Keratinocyte (primary cell): ENCODE results near the gene SYT15.
"Not testable (repeated sequence)": the region's sequence is repeated elsewhere in the genome, so short reads cannot be mapped to it uniquely, and the experiment has no call there.

Source experiments
- EZH2 ChIP-seq: IDR thresholded peaks from one replicate; pipeline ENCODE4 v1.6.1; 2012; ENCODE audit warnings: inconsistent platforms, mild to moderate bottlenecking, low read length, moderate library complexity
- TF ChIP-seq, protein P1 (sequence below), 3 experiments: IDR thresholded peaks in 1 of 3; conservative IDR thresholded peaks in 1 of 3; optimal IDR thresholded peaks in 1 of 3; 2 replicates in 2 of 3; 3 replicates in 1 of 3; pipeline versions ENCODE3 to v1.5.1; 2011; ENCODE audit warnings: low read length in 3 of 3, mild to moderate bottlenecking in 3 of 3, moderate library complexity in 2 of 3, control low read depth in 1 of 3, inconsistent platforms in 1 of 3; ENCODE audit not compliant: insufficient read depth in 2 of 3; ENCODE audit errors: extremely low read depth in 1 of 3

DNA sequence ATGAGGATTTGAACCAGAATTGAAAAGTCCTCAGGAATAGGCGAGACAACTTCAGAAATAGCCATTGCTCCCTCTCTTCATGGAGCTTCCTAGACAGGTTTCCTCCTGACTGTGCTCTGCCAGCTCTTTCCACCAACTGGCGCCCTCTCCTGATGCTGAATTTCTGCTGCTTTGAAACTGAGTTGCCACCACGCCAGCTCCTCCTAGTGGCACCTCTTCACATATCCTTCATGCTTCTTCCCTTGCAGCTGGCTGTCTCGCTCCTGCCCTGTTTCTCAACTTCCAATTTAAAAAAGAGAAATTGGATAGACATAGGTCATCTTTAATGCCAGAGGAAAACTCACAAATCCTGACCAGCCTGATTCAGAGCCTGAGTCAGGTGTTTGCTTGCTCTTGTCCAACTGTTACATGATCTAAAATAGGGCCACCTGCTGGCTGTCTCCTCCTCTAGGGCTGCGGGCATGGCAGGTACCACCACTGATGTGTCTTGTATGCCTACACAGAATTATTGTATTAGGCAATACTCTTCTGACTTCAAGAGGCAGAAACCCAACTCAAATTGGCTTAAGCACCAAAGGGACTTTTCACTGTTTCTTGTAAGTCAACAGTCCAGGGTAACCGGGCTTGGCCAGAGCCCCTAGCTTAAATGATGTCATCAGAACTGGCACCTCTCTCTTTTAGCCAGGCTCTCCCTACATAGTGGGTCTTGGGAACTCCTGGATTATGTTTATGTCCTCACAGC, 13.2 kb upstream of the SYT15 start:
- TF ChIP-seq, protein P1, sequence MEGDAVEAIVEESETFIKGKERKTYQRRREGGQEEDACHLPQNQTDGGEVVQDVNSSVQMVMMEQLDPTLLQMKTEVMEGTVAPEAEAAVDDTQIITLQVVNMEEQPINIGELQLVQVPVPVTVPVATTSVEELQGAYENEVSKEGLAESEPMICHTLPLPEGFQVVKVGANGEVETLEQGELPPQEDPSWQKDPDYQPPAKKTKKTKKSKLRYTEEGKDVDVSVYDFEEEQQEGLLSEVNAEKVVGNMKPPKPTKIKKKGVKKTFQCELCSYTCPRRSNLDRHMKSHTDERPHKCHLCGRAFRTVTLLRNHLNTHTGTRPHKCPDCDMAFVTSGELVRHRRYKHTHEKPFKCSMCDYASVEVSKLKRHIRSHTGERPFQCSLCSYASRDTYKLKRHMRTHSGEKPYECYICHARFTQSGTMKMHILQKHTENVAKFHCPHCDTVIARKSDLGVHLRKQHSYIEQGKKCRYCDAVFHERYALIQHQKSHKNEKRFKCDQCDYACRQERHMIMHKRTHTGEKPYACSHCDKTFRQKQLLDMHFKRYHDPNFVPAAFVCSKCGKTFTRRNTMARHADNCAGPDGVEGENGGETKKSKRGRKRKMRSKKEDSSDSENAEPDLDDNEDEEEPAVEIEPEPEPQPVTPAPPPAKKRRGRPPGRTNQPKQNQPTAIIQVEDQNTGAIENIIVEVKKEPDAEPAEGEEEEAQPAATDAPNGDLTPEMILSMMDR (optimal IDR thresholded peaks at IDR 0.05 in 1 of 3, IDR thresholded peaks at IDR 0.05 in 1 of 3, conservative IDR thresholded peaks at IDR 0.05 in 1 of 3; ENCODE audit: extremely low read depth in 1 of 3, insufficient read depth in 2 of 3, low read length in 3 of 3): peak; percentile 34 to 77 (median 74)
- TF ChIP-seq EZH2: not testable (repeated sequence)
